Measurements from ENCODE around the gene TKT. TPM values are rescaled to one million over a fixed set of nuclear protein-coding genes. Genes with fewer than 3 reads are reported as not detected.

TKT gene
- total RNA-seq, 1 donor from 2014 or later, result 112 TPM

GRCh38 chr3:53181528-53181927, 74.3 kb downstream of the TKT start:
- DNase-seq (ENCODE audit: low read depth in 2 of 2), result no peak

GRCh38 chr3:53181024-53181371, 74.8 kb downstream of the TKT start:
- no peak for DNase-seq (ENCODE audit: low read depth in 2 of 2)

GRCh38 chr3:53180305-53181023, 75.4 kb downstream of the TKT start:
- no peak for DNase-seq (ENCODE audit: low read depth in 2 of 2)

- DNase-seq (ENCODE audit: low read depth in 2 of 2), result no peak
Observed at GRCh38 chr3:53179580-53179979, 76.2 kb downstream of the TKT start.

DNA sequence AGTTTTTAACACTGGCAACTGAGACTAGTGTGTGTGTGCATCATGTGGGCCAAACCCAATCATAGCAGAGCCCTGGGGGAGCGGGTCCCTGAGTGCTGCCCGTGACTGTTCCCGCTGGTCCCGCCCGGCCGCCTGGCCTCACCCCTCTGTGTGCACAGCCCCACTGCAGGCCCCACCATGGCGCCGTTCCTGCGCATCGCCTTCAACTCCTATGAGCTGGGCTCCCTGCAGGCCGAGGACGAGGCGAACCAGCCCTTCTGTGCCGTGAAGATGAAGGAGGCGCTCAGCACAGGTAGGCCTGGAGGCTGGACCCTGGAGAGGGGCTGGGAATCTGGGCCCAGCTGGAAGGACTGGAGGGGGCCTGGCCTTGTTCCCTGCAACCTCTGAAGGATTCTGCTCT, 77.6 kb downstream of the TKT start:
- no peak for DNase-seq (ENCODE audit: low read depth in 2 of 2)

DNA sequence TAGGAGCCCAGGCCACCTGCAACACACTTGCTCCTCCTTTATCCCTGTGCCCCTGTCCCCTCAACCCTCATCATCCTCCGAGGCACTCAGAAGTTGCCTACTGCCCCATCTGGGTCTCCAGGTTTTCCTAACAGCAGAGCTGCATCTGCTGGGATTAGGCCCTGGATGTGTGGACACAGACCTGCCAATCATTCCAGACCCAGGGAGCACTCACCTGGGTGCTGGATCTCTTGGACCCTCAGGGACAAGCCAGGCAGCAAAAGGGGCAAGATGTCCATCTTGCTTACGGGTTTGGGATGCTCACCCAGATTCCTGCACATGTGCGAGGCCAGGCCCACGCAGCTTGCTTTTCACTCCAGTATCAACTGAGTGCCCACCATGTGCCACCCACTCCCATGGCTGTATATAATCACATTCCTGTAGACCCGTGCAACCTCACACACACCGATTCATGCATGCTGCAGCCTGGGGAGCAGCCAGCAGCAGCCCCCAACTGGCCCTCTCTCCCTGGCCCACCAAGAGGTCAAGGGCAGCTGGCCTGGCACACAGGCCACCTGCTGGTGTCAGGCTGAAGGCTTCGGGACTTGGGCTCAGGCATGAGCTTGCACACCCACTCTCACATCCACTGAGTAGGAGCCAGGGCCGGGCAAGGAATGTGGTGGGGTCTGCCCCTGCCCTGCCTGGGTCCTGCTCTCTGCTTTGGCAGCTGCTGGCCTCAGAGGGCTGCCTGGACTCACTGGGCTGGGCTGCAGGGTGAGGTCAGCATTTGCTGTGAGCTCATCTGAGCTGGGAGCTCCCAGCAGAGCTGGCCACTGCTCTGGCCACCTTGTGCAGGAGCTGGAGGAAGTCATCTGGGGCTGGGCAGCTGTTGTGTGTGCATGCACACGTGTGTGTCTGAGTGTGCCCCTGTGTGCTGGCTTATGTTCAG, 79.9 kb downstream of the TKT start:
- peak in 1 of 2 donors; percentile 21 for DNase-seq (ENCODE audit: low read depth in 2 of 2)

Other genes with a start within 250 kb of the TKT start
- gene SFMBT1, start 209.9 kb downstream of the TKT start, total RNA-seq, result 1.6 and 1.7 TPM in 2 replicates
- gene RFT1, start 125.6 kb downstream of the TKT start, total RNA-seq, result 9.4 and 11.3 TPM in 2 replicates
- gene PRKCD, start 94.8 kb downstream of the TKT start, total RNA-seq, result 0.99 and 1.5 TPM in 2 replicates
- gene DCP1A, start 91.5 kb upstream of the TKT start, total RNA-seq, result 7.2 and 10.7 TPM in 2 replicates
- not detected in 2 replicates for gene CACNA1D, start 238.6 kb upstream of the TKT start, total RNA-seq

All from lung microvascular endothelial cell (primary cell).